ENCODE measurements around the gene STOML1. TPM values are rescaled to one million over a fixed set of nuclear protein-coding genes. Genes with fewer than 3 reads are reported as not detected.
"Not testable (repeated sequence)": the region's sequence is repeated elsewhere in the genome, so short reads cannot be mapped to it uniquely, and the experiment has no call there.

STOML1 gene
- total and polyA plus RNA-seq, 2 donors, result 13.0 to 19.1 TPM

DNA sequence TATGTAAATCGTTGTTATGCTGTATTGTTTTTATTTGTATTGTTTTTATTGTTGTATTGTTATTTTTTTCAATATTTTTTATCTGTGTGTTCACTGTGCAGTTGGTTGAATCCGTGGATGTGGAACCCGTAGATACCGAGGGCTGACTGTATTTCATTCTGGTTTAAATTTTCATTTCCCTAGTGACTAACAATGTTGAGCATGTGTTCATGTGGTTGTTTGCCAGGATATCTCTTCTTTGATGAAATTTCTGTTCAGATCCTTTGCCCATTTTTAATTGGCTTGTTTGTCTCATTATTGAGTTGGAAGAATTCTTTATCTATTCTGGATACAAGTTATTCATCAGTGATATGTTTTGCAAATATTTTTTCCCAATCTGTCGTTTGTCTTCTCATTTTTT is 29.7 kb downstream of the STOML1 start:
- no peak for DNase-seq (ENCODE audit: low read depth in 6 of 9, low spot score in 9 of 9)
- Histone ChIP-seq H3K36me3 (ENCODE audit: control insufficient read depth in 2 of 2, insufficient read depth in 2 of 2, low read length in 1 of 2) (no peaks in the 10 kb centered on the region), H3K4me3 (ENCODE audit: low read length in 2 of 2) (no peak overlapping the region), H3K27me3 (ENCODE audit: control insufficient read depth in 2 of 2, insufficient read depth in 1 of 2, low read length in 1 of 2) (no peaks in the 10 kb centered on the region), H3K9me3 (ENCODE audit: control insufficient read depth in 2 of 2, insufficient read depth in 1 of 2, low read length in 1 of 2) (no peaks in the 10 kb centered on the region), H3K4me1 (ENCODE audit: control insufficient read depth in 2 of 2, insufficient read depth in 2 of 2, low read length in 2 of 2) (peaks cover 41 to 66% of the 10 kb centered on the region in 2 donors), H3K27ac (ENCODE audit: low read depth in 1 of 2, low read length in 1 of 2) (no peak overlapping the region)
- WGBS, result 96% methylated on average over 5 of the region's 5 CpGs

GRCh38 chr15:73960472-73961070 is 31.5 kb downstream of the STOML1 start:
- not testable (repeated sequence) for DNase-seq (ENCODE audit: low read depth in 6 of 9, low spot score in 9 of 9); H3K36me3 ChIP-seq (ENCODE audit: control insufficient read depth in 2 of 2, insufficient read depth in 2 of 2, low read length in 1 of 2)

GRCh38 chr15:73959801-73960200 is 32.3 kb downstream of the STOML1 start:
- 89% methylated on average over 6 of the region's 6 CpGs for WGBS
- H3K4me1 ChIP-seq (ENCODE audit: control insufficient read depth in 2 of 2, insufficient read depth in 2 of 2, low read length in 2 of 2), result peaks cover 33 to 55% of the 10 kb centered on the region in 2 donors
- peak in 2 of 9 donors; percentile 27 to 48 for DNase-seq (ENCODE audit: low read depth in 6 of 9, low spot score in 9 of 9)
- no peaks in the 10 kb centered on the region for H3K9me3 ChIP-seq (ENCODE audit: control insufficient read depth in 2 of 2, insufficient read depth in 1 of 2, low read length in 1 of 2)
- no peak overlapping the region for H3K4me3 ChIP-seq (ENCODE audit: low read length in 2 of 2)
- no peaks in the 10 kb centered on the region for H3K27me3 ChIP-seq (ENCODE audit: control insufficient read depth in 2 of 2, insufficient read depth in 1 of 2, low read length in 1 of 2)
- H3K36me3 ChIP-seq (ENCODE audit: control insufficient read depth in 2 of 2, insufficient read depth in 2 of 2, low read length in 1 of 2), result no peaks in the 10 kb centered on the region
- peak overlapping the region; percentile 86 for H3K27ac ChIP-seq (ENCODE audit: low read depth in 1 of 2, low read length in 1 of 2)

More at GRCh38 chr15:73960472-73961070, 31.5 kb downstream of the STOML1 start:
- H3K9me3 ChIP-seq (ENCODE audit: control insufficient read depth in 2 of 2, insufficient read depth in 1 of 2, low read length in 1 of 2); H3K27me3 ChIP-seq (ENCODE audit: control insufficient read depth in 2 of 2, insufficient read depth in 1 of 2, low read length in 1 of 2); H3K4me3 ChIP-seq (ENCODE audit: low read length in 2 of 2): not testable (repeated sequence)
- Histone ChIP-seq H3K4me1 (ENCODE audit: control insufficient read depth in 2 of 2, insufficient read depth in 2 of 2, low read length in 2 of 2) (peaks cover 39 to 63% of the 10 kb centered on the region in 2 donors), H3K27ac (ENCODE audit: low read depth in 1 of 2, low read length in 1 of 2) (peak overlapping the region in 1 of 2 donors; percentile 86)
- WGBS, result 85% methylated on average over 7 of the region's 7 CpGs

- WGBS, result 4% methylated on average over 8 of the region's 8 CpGs
- no peak overlapping the region for H3K4me3 ChIP-seq (ENCODE audit: low read length in 2 of 2)
- no peaks in the 10 kb centered on the region for H3K36me3 ChIP-seq (ENCODE audit: control insufficient read depth in 2 of 2, insufficient read depth in 2 of 2, low read length in 1 of 2)
- H3K27ac ChIP-seq (ENCODE audit: low read depth in 1 of 2, low read length in 1 of 2), result peak overlapping the region; percentile 86 to 94
- peak in 5 of 9 donors; percentile 65 to 90 (median 73) for DNase-seq (ENCODE audit: low read depth in 6 of 9, low spot score in 9 of 9)
- no peaks in the 10 kb centered on the region for H3K9me3 ChIP-seq (ENCODE audit: control insufficient read depth in 2 of 2, insufficient read depth in 1 of 2, low read length in 1 of 2)
- peaks cover 32 to 52% of the 10 kb centered on the region in 2 donors for H3K4me1 ChIP-seq (ENCODE audit: control insufficient read depth in 2 of 2, insufficient read depth in 2 of 2, low read length in 2 of 2)
- no peaks in the 10 kb centered on the region for H3K27me3 ChIP-seq (ENCODE audit: control insufficient read depth in 2 of 2, insufficient read depth in 1 of 2, low read length in 1 of 2)
Measured at GRCh38 chr15:73959012-73959581, 33.0 kb downstream of the STOML1 start.

- no peak for DNase-seq (ENCODE audit: low read depth in 6 of 9, low spot score in 9 of 9)
- no peaks in the 10 kb centered on the region for H3K27me3 ChIP-seq (ENCODE audit: control insufficient read depth in 2 of 2, insufficient read depth in 1 of 2, low read length in 1 of 2)
Measured at GRCh38 chr15:73957785-73958184, 34.3 kb downstream of the STOML1 start.

GRCh38 chr15:73957276-73957675 is 34.8 kb downstream of the STOML1 start:
- H3K36me3 ChIP-seq (ENCODE audit: control insufficient read depth in 2 of 2, insufficient read depth in 2 of 2, low read length in 1 of 2), result no peaks in the 10 kb centered on the region
- no peaks in the 10 kb centered on the region for H3K9me3 ChIP-seq (ENCODE audit: control insufficient read depth in 2 of 2, insufficient read depth in 1 of 2, low read length in 1 of 2)
- no peak overlapping the region for H3K4me3 ChIP-seq (ENCODE audit: low read length in 2 of 2)
- peaks cover 30 to 59% of the 10 kb centered on the region in 2 donors for H3K4me1 ChIP-seq (ENCODE audit: control insufficient read depth in 2 of 2, insufficient read depth in 2 of 2, low read length in 2 of 2)
- no peak overlapping the region for H3K27ac ChIP-seq (ENCODE audit: low read depth in 1 of 2, low read length in 1 of 2)
- WGBS, result 79% methylated on average over 8 of the region's 8 CpGs
- no peak for DNase-seq (ENCODE audit: low read depth in 6 of 9, low spot score in 9 of 9)
- no peaks in the 10 kb centered on the region for H3K27me3 ChIP-seq (ENCODE audit: control insufficient read depth in 2 of 2, insufficient read depth in 1 of 2, low read length in 1 of 2)

More at GRCh38 chr15:73957785-73958184, 34.3 kb downstream of the STOML1 start:
- 94% methylated on average over 2 of the region's 2 CpGs for WGBS
- H3K36me3 ChIP-seq (ENCODE audit: control insufficient read depth in 2 of 2, insufficient read depth in 2 of 2, low read length in 1 of 2), result no peaks in the 10 kb centered on the region
- H3K4me1 ChIP-seq (ENCODE audit: control insufficient read depth in 2 of 2, insufficient read depth in 2 of 2, low read length in 2 of 2), result peaks cover 30 to 55% of the 10 kb centered on the region in 2 donors
- no peak overlapping the region for H3K4me3 ChIP-seq (ENCODE audit: low read length in 2 of 2)
- H3K9me3 ChIP-seq (ENCODE audit: control insufficient read depth in 2 of 2, insufficient read depth in 1 of 2, low read length in 1 of 2), result no peaks in the 10 kb centered on the region
- peak overlapping the region in 1 of 2 donors; percentile 11 for H3K27ac ChIP-seq (ENCODE audit: low read depth in 1 of 2, low read length in 1 of 2)

- Histone ChIP-seq H3K4me3 (ENCODE audit: low read length in 2 of 2) (no peak overlapping the region), H3K4me1 (ENCODE audit: control insufficient read depth in 2 of 2, insufficient read depth in 2 of 2, low read length in 2 of 2) (peaks cover 33 to 65% of the 10 kb centered on the region in 2 donors), H3K36me3 (ENCODE audit: control insufficient read depth in 2 of 2, insufficient read depth in 2 of 2, low read length in 1 of 2) (no peaks in the 10 kb centered on the region), H3K27ac (ENCODE audit: low read depth in 1 of 2, low read length in 1 of 2) (no peak overlapping the region), H3K27me3 (ENCODE audit: control insufficient read depth in 2 of 2, insufficient read depth in 1 of 2, low read length in 1 of 2) (no peaks in the 10 kb centered on the region), H3K9me3 (ENCODE audit: control insufficient read depth in 2 of 2, insufficient read depth in 1 of 2, low read length in 1 of 2) (no peaks in the 10 kb centered on the region)
- WGBS, result 29% methylated on average over 9 of the region's 9 CpGs
- DNase-seq (ENCODE audit: low read depth in 6 of 9, low spot score in 9 of 9), result no peak
Measured at GRCh38 chr15:73956743-73957135, 35.4 kb downstream of the STOML1 start.

GRCh38 chr15:73955861-73956742 is 36.0 kb downstream of the STOML1 start:
- Histone ChIP-seq H3K27ac (ENCODE audit: low read depth in 1 of 2, low read length in 1 of 2) (no peak overlapping the region), H3K4me1 (ENCODE audit: control insufficient read depth in 2 of 2, insufficient read depth in 2 of 2, low read length in 2 of 2) (peaks cover 37 to 69% of the 10 kb centered on the region in 2 donors), H3K27me3 (ENCODE audit: control insufficient read depth in 2 of 2, insufficient read depth in 1 of 2, low read length in 1 of 2) (no peaks in the 10 kb centered on the region), H3K9me3 (ENCODE audit: control insufficient read depth in 2 of 2, insufficient read depth in 1 of 2, low read length in 1 of 2) (no peaks in the 10 kb centered on the region), H3K4me3 (ENCODE audit: low read length in 2 of 2) (no peak overlapping the region), H3K36me3 (ENCODE audit: control insufficient read depth in 2 of 2, insufficient read depth in 2 of 2, low read length in 1 of 2) (no peaks in the 10 kb centered on the region)
- WGBS, result 90% methylated on average over 12 of the region's 12 CpGs
- no peak for DNase-seq (ENCODE audit: low read depth in 6 of 9, low spot score in 9 of 9)

- H3K4me3 ChIP-seq (ENCODE audit: low read length in 2 of 2), result no peak overlapping the region
- H3K27ac ChIP-seq (ENCODE audit: low read depth in 1 of 2, low read length in 1 of 2), result no peak overlapping the region
- no peak for DNase-seq (ENCODE audit: low read depth in 6 of 9, low spot score in 9 of 9)
- H3K4me1 ChIP-seq (ENCODE audit: control insufficient read depth in 2 of 2, insufficient read depth in 2 of 2, low read length in 2 of 2), result peaks cover 37 to 66% of the 10 kb centered on the region in 2 donors
- no peaks in the 10 kb centered on the region for H3K27me3 ChIP-seq (ENCODE audit: control insufficient read depth in 2 of 2, insufficient read depth in 1 of 2, low read length in 1 of 2)
- WGBS, result 97% methylated on average over 4 of the region's 4 CpGs
- H3K9me3 ChIP-seq (ENCODE audit: control insufficient read depth in 2 of 2, insufficient read depth in 1 of 2, low read length in 1 of 2), result no peaks in the 10 kb centered on the region
- no peaks in the 10 kb centered on the region for H3K36me3 ChIP-seq (ENCODE audit: control insufficient read depth in 2 of 2, insufficient read depth in 2 of 2, low read length in 1 of 2)
Measured at GRCh38 chr15:73955326-73955725, 36.8 kb downstream of the STOML1 start.

Data from thymus (tissue), 11 donors.